ENCODE results near the gene IL17D.

The IL17D gene

DNA sequence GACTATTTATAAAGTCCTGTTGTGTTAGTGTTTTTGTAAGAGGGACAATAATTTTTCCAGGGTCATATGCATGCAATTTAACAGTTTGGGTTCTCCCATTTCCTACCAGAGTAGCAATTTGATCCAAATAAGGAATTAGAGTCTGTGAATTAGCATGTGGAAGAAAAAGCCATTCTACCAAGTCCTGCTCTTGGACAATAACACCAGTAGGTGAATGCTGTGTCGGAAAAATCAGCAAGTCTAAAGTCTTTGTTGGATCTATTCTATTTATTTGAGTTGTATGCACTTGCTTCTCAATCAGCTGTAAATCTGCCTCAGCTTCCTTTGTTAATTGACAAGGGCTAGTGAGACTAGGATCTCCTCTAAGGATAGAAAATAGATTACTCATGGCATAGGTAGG, 21.4 kb upstream of the IL17D start:
- Histone ChIP-seq H3K9me3 (ENCODE audit: insufficient read depth, low read length) (no peaks in the 10 kb centered on the region), H3K9ac (ENCODE audit: insufficient read length, low read depth) (no peak overlapping the region), H3K36me3 (ENCODE audit: insufficient read depth, insufficient read length, low read length) (no peaks in the 10 kb centered on the region), H3K4me3 (ENCODE audit: insufficient read length, low read depth) (no peak overlapping the region), H3K27me3 (ENCODE audit: insufficient read depth, insufficient read length) (no peaks in the 10 kb centered on the region), H3K4me1 (ENCODE audit: insufficient read depth, insufficient read length) (peaks cover under 1% of the 10 kb centered on the region)
- no peak for DNase-seq (ENCODE audit: low read depth, low spot score)
- TF ChIP-seq YY1 (IDR thresholded peaks at IDR 0.05; ENCODE audit: insufficient read depth, insufficient read length), result no peak
- no peak for TF ChIP-seq ZNF274 (IDR thresholded peaks at IDR 0.05; ENCODE audit: low read depth, low read length)
- no peak for TF ChIP-seq SUZ12 (IDR thresholded peaks at IDR 0.05; ENCODE audit: extremely low read depth, insufficient read depth, insufficient read length)

- Histone ChIP-seq H3K36me3 (ENCODE audit: insufficient read depth, insufficient read length, low read length) (no peaks in the 10 kb centered on the region), H3K27me3 (ENCODE audit: insufficient read depth, insufficient read length) (no peaks in the 10 kb centered on the region), H3K9ac (ENCODE audit: insufficient read length, low read depth) (no peak overlapping the region), H3K9me3 (ENCODE audit: insufficient read depth, low read length) (no peaks in the 10 kb centered on the region), H3K4me1 (ENCODE audit: insufficient read depth, insufficient read length) (peaks cover 2% of the 10 kb centered on the region), H3K4me3 (ENCODE audit: insufficient read length, low read depth) (no peak overlapping the region)
- TF ChIP-seq YY1 (IDR thresholded peaks at IDR 0.05; ENCODE audit: insufficient read depth, insufficient read length) (no peak), ZNF274 (IDR thresholded peaks at IDR 0.05; ENCODE audit: low read depth, low read length) (no peak), SUZ12 (IDR thresholded peaks at IDR 0.05; ENCODE audit: extremely low read depth, insufficient read depth, insufficient read length) (no peak)
- no peak for DNase-seq (ENCODE audit: low read depth, low spot score)
These were observed 19.5 kb upstream of the IL17D start for GRCh38 chr13:20684041-20684440.

- Histone ChIP-seq H3K9me3 (ENCODE audit: insufficient read depth, low read length) (no peaks in the 10 kb centered on the region), H3K36me3 (ENCODE audit: insufficient read depth, insufficient read length, low read length) (no peaks in the 10 kb centered on the region), H3K4me3 (ENCODE audit: insufficient read length, low read depth) (no peak overlapping the region), H3K4me1 (ENCODE audit: insufficient read depth, insufficient read length) (peaks cover 2% of the 10 kb centered on the region), H3K27me3 (ENCODE audit: insufficient read depth, insufficient read length) (no peaks in the 10 kb centered on the region), H3K9ac (ENCODE audit: insufficient read length, low read depth) (no peak overlapping the region)
- no peak for DNase-seq (ENCODE audit: low read depth, low spot score)
- TF ChIP-seq ZNF274 (IDR thresholded peaks at IDR 0.05; ENCODE audit: low read depth, low read length), result no peak
- no peak for TF ChIP-seq YY1 (IDR thresholded peaks at IDR 0.05; ENCODE audit: insufficient read depth, insufficient read length)
- no peak for TF ChIP-seq SUZ12 (IDR thresholded peaks at IDR 0.05; ENCODE audit: extremely low read depth, insufficient read depth, insufficient read length)
These were observed 19.0 kb upstream of the IL17D start for GRCh38 chr13:20684546-20684945.

GRCh38 chr13:20685092-20685491, 18.4 kb upstream of the IL17D start:
- TF ChIP-seq SUZ12 (IDR thresholded peaks at IDR 0.05; ENCODE audit: extremely low read depth, insufficient read depth, insufficient read length) (no peak), YY1 (IDR thresholded peaks at IDR 0.05; ENCODE audit: insufficient read depth, insufficient read length) (no peak), ZNF274 (IDR thresholded peaks at IDR 0.05; ENCODE audit: low read depth, low read length) (no peak)
- no peak for DNase-seq (ENCODE audit: low read depth, low spot score)
- Histone ChIP-seq H3K4me1 (ENCODE audit: insufficient read depth, insufficient read length) (peaks cover 2% of the 10 kb centered on the region), H3K4me3 (ENCODE audit: insufficient read length, low read depth) (no peak overlapping the region), H3K9ac (ENCODE audit: insufficient read length, low read depth) (no peak overlapping the region), H3K9me3 (ENCODE audit: insufficient read depth, low read length) (no peaks in the 10 kb centered on the region), H3K36me3 (ENCODE audit: insufficient read depth, insufficient read length, low read length) (no peaks in the 10 kb centered on the region), H3K27me3 (ENCODE audit: insufficient read depth, insufficient read length) (no peaks in the 10 kb centered on the region)

- H3K9ac ChIP-seq (ENCODE audit: insufficient read length, low read depth), result no peak overlapping the region
- H3K4me3 ChIP-seq (ENCODE audit: insufficient read length, low read depth), result no peak overlapping the region
- no peaks in the 10 kb centered on the region for H3K27me3 ChIP-seq (ENCODE audit: insufficient read depth, insufficient read length)
- no peaks in the 10 kb centered on the region for H3K9me3 ChIP-seq (ENCODE audit: insufficient read depth, low read length)
- no peak for DNase-seq (ENCODE audit: low read depth, low spot score)
- H3K4me1 ChIP-seq (ENCODE audit: insufficient read depth, insufficient read length), result peaks cover 2% of the 10 kb centered on the region
- TF ChIP-seq SUZ12 (IDR thresholded peaks at IDR 0.05; ENCODE audit: extremely low read depth, insufficient read depth, insufficient read length) (no peak), ZNF274 (IDR thresholded peaks at IDR 0.05; ENCODE audit: low read depth, low read length) (no peak), YY1 (IDR thresholded peaks at IDR 0.05; ENCODE audit: insufficient read depth, insufficient read length) (no peak)
- H3K36me3 ChIP-seq (ENCODE audit: insufficient read depth, insufficient read length, low read length), result no peaks in the 10 kb centered on the region
These were observed 17.3 kb upstream of the IL17D start for GRCh38 chr13:20686167-20686566.

DNA sequence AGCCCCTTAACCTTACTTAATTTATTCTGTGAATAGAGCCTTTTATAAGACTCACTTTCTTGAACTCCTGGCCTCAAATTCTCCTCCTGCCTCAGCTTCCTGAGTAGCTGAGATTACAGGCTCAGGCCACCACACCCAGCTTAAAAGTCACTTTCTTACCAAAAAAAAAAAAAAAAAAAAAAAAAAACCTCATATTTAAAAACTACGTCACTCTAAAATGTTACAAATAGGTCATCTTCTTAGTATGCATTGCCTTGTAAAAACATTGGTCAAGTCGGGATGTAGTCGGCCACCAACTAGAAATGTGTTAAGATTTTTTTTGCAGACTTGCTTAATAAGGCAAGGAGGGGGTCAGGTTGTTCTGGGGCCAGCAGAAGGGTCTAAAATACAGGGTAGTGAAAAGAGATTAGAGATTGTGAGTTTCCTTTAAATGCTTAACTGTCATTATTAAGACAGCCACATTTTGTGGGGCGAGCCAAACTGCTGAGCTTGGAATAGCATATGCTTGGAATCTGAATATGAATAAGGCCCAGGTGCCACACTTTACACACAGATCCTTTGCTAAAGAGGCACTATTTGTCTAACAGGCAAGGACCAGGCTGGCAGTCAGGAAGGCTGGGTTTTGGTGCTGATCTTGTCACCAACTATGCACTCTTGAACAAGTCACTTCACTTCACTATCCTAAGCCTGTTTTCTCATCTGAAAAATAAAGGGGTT, 16.5 kb upstream of the IL17D start:
- Histone ChIP-seq H3K9me3 (ENCODE audit: insufficient read depth, low read length) (no peaks in the 10 kb centered on the region), H3K27me3 (ENCODE audit: insufficient read depth, insufficient read length) (no peaks in the 10 kb centered on the region), H3K4me1 (ENCODE audit: insufficient read depth, insufficient read length) (peaks cover 2% of the 10 kb centered on the region), H3K36me3 (ENCODE audit: insufficient read depth, insufficient read length, low read length) (no peaks in the 10 kb centered on the region), H3K9ac (ENCODE audit: insufficient read length, low read depth) (no peak overlapping the region), H3K4me3 (ENCODE audit: insufficient read length, low read depth) (no peak overlapping the region)
- TF ChIP-seq SUZ12 (IDR thresholded peaks at IDR 0.05; ENCODE audit: extremely low read depth, insufficient read depth, insufficient read length) (no peak), YY1 (IDR thresholded peaks at IDR 0.05; ENCODE audit: insufficient read depth, insufficient read length) (no peak), ZNF274 (IDR thresholded peaks at IDR 0.05; ENCODE audit: low read depth, low read length) (no peak)
- DNase-seq (ENCODE audit: low read depth, low spot score), result no peak

- no peak for DNase-seq (ENCODE audit: low read depth, low spot score)
- Histone ChIP-seq H3K9me3 (ENCODE audit: insufficient read depth, low read length) (no peaks in the 10 kb centered on the region), H3K4me1 (ENCODE audit: insufficient read depth, insufficient read length) (peaks cover 2% of the 10 kb centered on the region)
These were observed 14.2 kb upstream of the IL17D start for GRCh38 chr13:20689291-20689690.

More at GRCh38 chr13:20689291-20689690, 14.2 kb upstream of the IL17D start:
- Histone ChIP-seq H3K4me3 (ENCODE audit: insufficient read length, low read depth) (no peak overlapping the region), H3K9ac (ENCODE audit: insufficient read length, low read depth) (no peak overlapping the region), H3K27me3 (ENCODE audit: insufficient read depth, insufficient read length) (no peaks in the 10 kb centered on the region), H3K36me3 (ENCODE audit: insufficient read depth, insufficient read length, low read length) (no peaks in the 10 kb centered on the region)
- no peak for TF ChIP-seq ZNF274 (IDR thresholded peaks at IDR 0.05; ENCODE audit: low read depth, low read length)
- TF ChIP-seq YY1 (IDR thresholded peaks at IDR 0.05; ENCODE audit: insufficient read depth, insufficient read length), result no peak
- TF ChIP-seq SUZ12 (IDR thresholded peaks at IDR 0.05; ENCODE audit: extremely low read depth, insufficient read depth, insufficient read length), result no peak

All from NT2/D1 (cell line).